Neural cell (in vitro differentiated cells): ENCODE results near the gene PSRC1.

Experiments used
- CTCF ChIP-seq: fragments of 450-650 bp; IDR thresholded peaks from 2 replicates; pipeline ENCODE4 v1.5.1; 2014; ENCODE audit warnings: antibody characterized with exemption, mild to moderate bottlenecking, moderate library complexity; ENCODE audit not compliant: poor library complexity, severe bottlenecking
- EZH2 ChIP-seq: fragments of 200-600, 300-800 bp; shearing (Covaris generic), sonication (generic); IDR thresholded peaks from 2 replicates; pipeline ENCODE4 v1.6.1; 2014; ENCODE audit warnings: antibody characterized with exemption, low read length, borderline replicate concordance, mild to moderate bottlenecking; ENCODE audit not compliant: insufficient read depth, poor library complexity, severe bottlenecking
- RAD21 ChIP-seq: fragments of 450-650 bp; conservative IDR thresholded peaks from 2 replicates; pipeline ENCODE4 v1.6.1; 2014; ENCODE audit warnings: antibody characterized with exemption, mild to moderate bottlenecking, moderate library complexity
- REST ChIP-seq: IDR thresholded peaks from 2 replicates; pipeline ENCODE4 v1.6.1; 2012; ENCODE audit warnings: borderline replicate concordance

- TF ChIP-seq CTCF (no peak), RAD21 (no peak), EZH2 (no peak), REST (no peak)
Observed at GRCh38 chr1:109279615-109280278, 3.2 kb downstream of the PSRC1 start.
